IPS-20b (cell line): Measurements from ENCODE around the gene DRAM1.

Source experiments
- H3K27ac ChIP-seq: one replicate; pipeline ENCODE4 v1.5.1; 2013; ENCODE audit warnings: low read length
- H3K27me3 ChIP-seq: 2 replicates; pipeline ENCODE4 v1.6.1; 2013; ENCODE audit warnings: mild to moderate bottlenecking, low read length, inconsistent platforms; ENCODE audit not compliant: insufficient read depth
- H3K36me3 ChIP-seq: 2 replicates; pipeline ENCODE4 v1.6.1; 2013; ENCODE audit warnings: low read depth, mild to moderate bottlenecking, inconsistent platforms, low read length, moderate library complexity; ENCODE audit not compliant: insufficient read depth
- H3K4me1 ChIP-seq: 2 replicates; pipeline ENCODE4 v1.6.1; 2013; ENCODE audit warnings: mild to moderate bottlenecking, control low read depth, inconsistent platforms, low read length, moderate library complexity; ENCODE audit not compliant: insufficient read depth
- H3K4me3 ChIP-seq: 2 replicates; pipeline ENCODE4 v1.5.1; 2013; ENCODE audit warnings: mild to moderate bottlenecking, low read length, inconsistent platforms
- H3K9ac ChIP-seq: 2 replicates; pipeline ENCODE4 v1.6.1; 2013; ENCODE audit warnings: low read depth, mild to moderate bottlenecking, inconsistent platforms, low read length, moderate library complexity
- H3K9me3 ChIP-seq: 2 replicates; pipeline ENCODE4 v1.6.1; 2013; ENCODE audit warnings: mild to moderate bottlenecking, low read depth, low read length, inconsistent platforms; ENCODE audit not compliant: insufficient read depth

DRAM1 gene

GRCh38 chr12:101919447-101919846 lies 42.1 kb downstream of the DRAM1 start:
- no peaks in the 10 kb centered on the region for H3K27me3 ChIP-seq
- H3K36me3 ChIP-seq, result no peaks in the 10 kb centered on the region
- H3K9ac ChIP-seq, result no peak overlapping the region
- H3K4me3 ChIP-seq, result no peak overlapping the region
- no peaks in the 10 kb centered on the region for H3K9me3 ChIP-seq
- H3K27ac ChIP-seq, result no peak overlapping the region
- H3K4me1 ChIP-seq, result no peaks in the 10 kb centered on the region

GRCh38 chr12:101920906-101921305 lies 43.5 kb downstream of the DRAM1 start:
- H3K27ac ChIP-seq, result no peak overlapping the region
- H3K9ac ChIP-seq, result no peak overlapping the region
- H3K36me3 ChIP-seq, result no peaks in the 10 kb centered on the region
- H3K4me3 ChIP-seq, result no peak overlapping the region
- H3K9me3 ChIP-seq, result no peaks in the 10 kb centered on the region
- no peaks in the 10 kb centered on the region for H3K4me1 ChIP-seq
- H3K27me3 ChIP-seq, result no peaks in the 10 kb centered on the region

GRCh38 chr12:101923045-101923718 lies 45.8 kb downstream of the DRAM1 start:
- H3K4me3 ChIP-seq, result no peak overlapping the region
- H3K9ac ChIP-seq, result no peak overlapping the region
- no peaks in the 10 kb centered on the region for H3K36me3 ChIP-seq
- H3K9me3 ChIP-seq, result no peaks in the 10 kb centered on the region
- no peak overlapping the region for H3K27ac ChIP-seq
- no peaks in the 10 kb centered on the region for H3K4me1 ChIP-seq
- no peaks in the 10 kb centered on the region for H3K27me3 ChIP-seq

GRCh38 chr12:101924618-101925017 lies 47.2 kb downstream of the DRAM1 start:
- H3K9me3 ChIP-seq, result no peaks in the 10 kb centered on the region
- no peak overlapping the region for H3K9ac ChIP-seq
- no peaks in the 10 kb centered on the region for H3K27me3 ChIP-seq
- H3K4me1 ChIP-seq, result no peaks in the 10 kb centered on the region
- no peak overlapping the region for H3K4me3 ChIP-seq
- no peaks in the 10 kb centered on the region for H3K36me3 ChIP-seq
- no peak overlapping the region for H3K27ac ChIP-seq

GRCh38 chr12:101925361-101925760 lies 48.0 kb downstream of the DRAM1 start:
- Histone ChIP-seq H3K27ac (no peak overlapping the region), H3K9ac (no peak overlapping the region), H3K36me3 (no peaks in the 10 kb centered on the region), H3K4me1 (no peaks in the 10 kb centered on the region), H3K27me3 (no peaks in the 10 kb centered on the region), H3K9me3 (no peaks in the 10 kb centered on the region), H3K4me3 (no peak overlapping the region)

- Histone ChIP-seq H3K4me1 (no peaks in the 10 kb centered on the region), H3K27ac (no peak overlapping the region), H3K4me3 (no peak overlapping the region), H3K27me3 (no peaks in the 10 kb centered on the region), H3K36me3 (no peaks in the 10 kb centered on the region), H3K9me3 (no peaks in the 10 kb centered on the region), H3K9ac (no peak overlapping the region)
Measured at GRCh38 chr12:101925935-101926334, 48.6 kb downstream of the DRAM1 start.

GRCh38 chr12:101927036-101927435 lies 49.7 kb downstream of the DRAM1 start:
- Histone ChIP-seq H3K4me3 (no peak overlapping the region), H3K27me3 (no peaks in the 10 kb centered on the region), H3K27ac (no peak overlapping the region), H3K36me3 (no peaks in the 10 kb centered on the region), H3K9ac (no peak overlapping the region), H3K4me1 (no peaks in the 10 kb centered on the region), H3K9me3 (no peaks in the 10 kb centered on the region)

- Histone ChIP-seq H3K36me3 (no peaks in the 10 kb centered on the region), H3K9ac (no peak overlapping the region), H3K9me3 (no peaks in the 10 kb centered on the region), H3K4me3 (no peak overlapping the region), H3K27me3 (no peaks in the 10 kb centered on the region), H3K4me1 (no peaks in the 10 kb centered on the region), H3K27ac (no peak overlapping the region)
Measured at GRCh38 chr12:101927999-101928398, 50.6 kb downstream of the DRAM1 start.

GRCh38 chr12:101928556-101928955 lies 51.2 kb downstream of the DRAM1 start:
- Histone ChIP-seq H3K4me3 (no peak overlapping the region), H3K27ac (no peak overlapping the region), H3K4me1 (no peaks in the 10 kb centered on the region), H3K27me3 (no peaks in the 10 kb centered on the region), H3K36me3 (no peaks in the 10 kb centered on the region), H3K9ac (no peak overlapping the region), H3K9me3 (no peaks in the 10 kb centered on the region)

GRCh38 chr12:101929365-101930041 lies 52.1 kb downstream of the DRAM1 start:
- no peaks in the 10 kb centered on the region for H3K36me3 ChIP-seq
- no peaks in the 10 kb centered on the region for H3K27me3 ChIP-seq
- no peaks in the 10 kb centered on the region for H3K9me3 ChIP-seq
- no peaks in the 10 kb centered on the region for H3K4me1 ChIP-seq
- H3K9ac ChIP-seq, result no peak overlapping the region
- no peak overlapping the region for H3K27ac ChIP-seq
- H3K4me3 ChIP-seq, result no peak overlapping the region

GRCh38 chr12:101931498-101932326 lies 54.3 kb downstream of the DRAM1 start:
- Histone ChIP-seq H3K4me1 (0 out of 2 replicates have a peak, but pooled peaks cover 4% of the 10 kb centered on the region), H3K27ac (no peak overlapping the region), H3K9me3 (no peaks in the 10 kb centered on the region), H3K4me3 (no peak overlapping the region), H3K27me3 (no peaks in the 10 kb centered on the region), H3K36me3 (no peaks in the 10 kb centered on the region), H3K9ac (no peak overlapping the region)
